HUES64 (cell line): ENCODE measurements around the gene ZNF618.

Experiments used
- H3K27ac ChIP-seq: 2 replicates; pipeline ENCODE4 v1.7.0; 2013; ENCODE audit warnings: low read depth, low read length, inconsistent platforms
- H3K27me3 ChIP-seq: 2 replicates; pipeline ENCODE4 v1.6.1; 2013; ENCODE audit warnings: mild to moderate bottlenecking, low read length; ENCODE audit not compliant: insufficient read depth
- H3K36me3 ChIP-seq: 2 replicates; pipeline ENCODE4 v1.6.1; 2013; ENCODE audit warnings: mild to moderate bottlenecking, low read length; ENCODE audit not compliant: insufficient read depth
- H3K4me1 ChIP-seq: 2 replicates; pipeline ENCODE4 v1.6.1; 2013; ENCODE audit warnings: mild to moderate bottlenecking, low read length, moderate library complexity; ENCODE audit not compliant: insufficient read depth
- H3K4me3 ChIP-seq: 2 replicates; pipeline ENCODE4 v1.5.1; 2013; ENCODE audit warnings: mild to moderate bottlenecking, low read length, moderate library complexity
- H3K9ac ChIP-seq: 2 replicates; pipeline ENCODE4 v1.6.1; 2013; ENCODE audit warnings: mild to moderate bottlenecking, low read depth, low read length
- H3K9me3 ChIP-seq: 2 replicates; pipeline ENCODE4 v1.6.1; 2013; ENCODE audit warnings: low read depth, low read length; ENCODE audit not compliant: insufficient read depth
- WGBS: fragments of 150-250, 120-280 bp; methylation state at CpG from one replicate; pipeline ENCODE4 v1.1.7; 2013; ENCODE audit warnings: missing lambda C conversion rate; 5-methylcytosine and 5-hydroxymethylcytosine counted together

ZNF618 gene

GRCh38 chr9:113960768-113961167 is 84.7 kb downstream of the ZNF618 start:
- WGBS, result 91% methylated on average over 6 of the region's 6 CpGs
- no peak overlapping the region for H3K9ac ChIP-seq
- no peak overlapping the region for H3K4me3 ChIP-seq
- H3K36me3 ChIP-seq, result 0 out of 2 replicates have a peak, but pooled peaks cover 1% of the 10 kb centered on the region
- no peak overlapping the region for H3K27ac ChIP-seq
- H3K4me1 ChIP-seq, result peaks cover 21% of the 10 kb centered on the region; the same call in 1 of the 2 replicates
- H3K9me3 ChIP-seq, result no peaks in the 10 kb centered on the region
- H3K27me3 ChIP-seq, result no peaks in the 10 kb centered on the region

- 92% methylated on average over 1 of the region's 1 CpG for WGBS
- no peak overlapping the region for H3K9ac ChIP-seq
- H3K4me3 ChIP-seq, result no peak overlapping the region
- no peaks in the 10 kb centered on the region for H3K9me3 ChIP-seq
- H3K27me3 ChIP-seq, result no peaks in the 10 kb centered on the region
- H3K27ac ChIP-seq, result no peak overlapping the region
- H3K4me1 ChIP-seq, result peaks cover 18% of the 10 kb centered on the region; the same call in 1 of the 2 replicates
- H3K36me3 ChIP-seq, result 0 out of 2 replicates have a peak, but pooled peaks cover 4% of the 10 kb centered on the region
Measured at GRCh38 chr9:113962396-113962795, 86.3 kb downstream of the ZNF618 start.

- WGBS, result 50% methylated on average over 4 of the region's 5 CpGs
- no peak overlapping the region for H3K27ac ChIP-seq
- H3K36me3 ChIP-seq, result 0 out of 2 replicates have a peak, but pooled peaks cover 4% of the 10 kb centered on the region
- no peak overlapping the region for H3K4me3 ChIP-seq
- H3K27me3 ChIP-seq, result no peaks in the 10 kb centered on the region
- H3K9me3 ChIP-seq, result no peaks in the 10 kb centered on the region
- peaks cover 13% of the 10 kb centered on the region; the same call in 1 of the 2 replicates for H3K4me1 ChIP-seq
- H3K9ac ChIP-seq, result no peak overlapping the region
Measured at GRCh38 chr9:113963017-113963620, 87.0 kb downstream of the ZNF618 start.

GRCh38 chr9:113963696-113964494 is 87.8 kb downstream of the ZNF618 start:
- Histone ChIP-seq H3K36me3 (0 out of 2 replicates have a peak, but pooled peaks cover 4% of the 10 kb centered on the region), H3K4me1 (peaks cover 13% of the 10 kb centered on the region; the same call in 1 of the 2 replicates), H3K9me3 (no peaks in the 10 kb centered on the region), H3K27ac (no peak overlapping the region), H3K4me3 (no peak overlapping the region), H3K9ac (no peak overlapping the region), H3K27me3 (no peaks in the 10 kb centered on the region)
- WGBS, result 95% methylated on average over 15 of the region's 17 CpGs

GRCh38 chr9:113964495-113965170 is 88.5 kb downstream of the ZNF618 start:
- H3K4me3 ChIP-seq, result no peak overlapping the region
- no peak overlapping the region for H3K9ac ChIP-seq
- no peaks in the 10 kb centered on the region for H3K27me3 ChIP-seq
- H3K36me3 ChIP-seq, result 0 out of 2 replicates have a peak, but pooled peaks cover 4% of the 10 kb centered on the region
- 78% methylated on average over 1 of the region's 5 CpGs for WGBS
- no peak overlapping the region for H3K27ac ChIP-seq
- no peaks in the 10 kb centered on the region for H3K9me3 ChIP-seq
- peaks cover 13% of the 10 kb centered on the region; the same call in 1 of the 2 replicates for H3K4me1 ChIP-seq

- Histone ChIP-seq H3K9ac (no peak overlapping the region), H3K9me3 (no peaks in the 10 kb centered on the region), H3K27ac (no peak overlapping the region), H3K4me1 (peaks cover 7% of the 10 kb centered on the region; the same call in 1 of the 2 replicates), H3K36me3 (0 out of 2 replicates have a peak, but pooled peaks cover 7% of the 10 kb centered on the region), H3K27me3 (no peaks in the 10 kb centered on the region), H3K4me3 (no peak overlapping the region)
- 97% methylated on average over 5 of the region's 5 CpGs for WGBS
Measured at GRCh38 chr9:113966394-113966793, 90.3 kb downstream of the ZNF618 start.

GRCh38 chr9:113967380-113967779 is 91.3 kb downstream of the ZNF618 start:
- no peak overlapping the region for H3K9ac ChIP-seq
- peaks cover 11% of the 10 kb centered on the region; the same call in 1 of the 2 replicates for H3K36me3 ChIP-seq
- WGBS, result 92% methylated on average over 5 of the region's 5 CpGs
- no peaks in the 10 kb centered on the region for H3K9me3 ChIP-seq
- H3K4me3 ChIP-seq, result no peak overlapping the region
- H3K27ac ChIP-seq, result no peak overlapping the region
- H3K27me3 ChIP-seq, result no peaks in the 10 kb centered on the region
- peaks cover 7% of the 10 kb centered on the region; the same call in 1 of the 2 replicates for H3K4me1 ChIP-seq

GRCh38 chr9:113969343-113969742 is 93.2 kb downstream of the ZNF618 start:
- Histone ChIP-seq H3K4me1 (peaks cover 4% of the 10 kb centered on the region; the same call in 1 of the 2 replicates), H3K9me3 (no peaks in the 10 kb centered on the region), H3K36me3 (peaks cover 12% of the 10 kb centered on the region; the same call in 1 of the 2 replicates), H3K4me3 (no peak overlapping the region), H3K9ac (no peak overlapping the region), H3K27me3 (no peaks in the 10 kb centered on the region), H3K27ac (no peak overlapping the region)
- 89% methylated on average over 1 of the region's 1 CpG for WGBS

- Histone ChIP-seq H3K4me3 (no peak overlapping the region), H3K9me3 (no peaks in the 10 kb centered on the region), H3K9ac (no peak overlapping the region), H3K4me1 (no peaks in the 10 kb centered on the region), H3K27ac (no peak overlapping the region), H3K36me3 (peaks cover 8% of the 10 kb centered on the region; the same call in 1 of the 2 replicates), H3K27me3 (no peaks in the 10 kb centered on the region)
- 94% methylated on average over 9 of the region's 9 CpGs for WGBS
Measured at GRCh38 chr9:113973226-113973625, 97.1 kb downstream of the ZNF618 start.

- peaks cover 8% of the 10 kb centered on the region; the same call in 1 of the 2 replicates for H3K36me3 ChIP-seq
- no peak overlapping the region for H3K27ac ChIP-seq
Measured at GRCh38 chr9:113973963-113974413, 97.9 kb downstream of the ZNF618 start.

More at GRCh38 chr9:113973963-113974413, 97.9 kb downstream of the ZNF618 start:
- Histone ChIP-seq H3K4me1 (no peaks in the 10 kb centered on the region), H3K9ac (no peak overlapping the region), H3K9me3 (no peaks in the 10 kb centered on the region), H3K4me3 (no peak overlapping the region), H3K27me3 (no peaks in the 10 kb centered on the region)
- 86% methylated on average over 5 of the region's 5 CpGs for WGBS
